ENCODE results near the gene DYRK3. TPM values are rescaled to one million over a fixed set of nuclear protein-coding genes. Genes with fewer than 3 reads are reported as not detected.

Gene DYRK3
- polyA plus RNA-seq, 1 donor (not counting 4 experiments of a cell fraction or from before 2014, with no cell fraction given): 15.0 TPM

GRCh38 chr1:206672011-206672688 is 36.8 kb downstream of the DYRK3 start:
- Histone ChIP-seq H3K4me3 (ENCODE audit: control insufficient read depth in 2 of 3, extremely low read depth in 1 of 3, insufficient read depth in 2 of 3, low read depth in 1 of 3, low read length in 3 of 3) (no peak overlapping the region), H3K36me3 (ENCODE audit: control insufficient read depth in 2 of 2, extremely low read depth in 1 of 2, insufficient read depth in 2 of 2, low read length in 2 of 2) (no peaks in the 10 kb centered on the region), H3K79me2 (ENCODE audit: control insufficient read depth, insufficient read depth, low read length) (no peaks in the 10 kb centered on the region), H3K9ac (ENCODE audit: control insufficient read depth, extremely low read depth, insufficient read depth, low read length) (no peak overlapping the region), H3K4me2 (ENCODE audit: control insufficient read depth, extremely low read depth, insufficient read depth, low read depth, low read length) (no peak overlapping the region), H3K27me3 (ENCODE audit: control insufficient read depth, extremely low read depth, insufficient read depth, low read length) (no peaks in the 10 kb centered on the region), H3K9me3 (ENCODE audit: control insufficient read depth, low read depth, low read length) (no peaks in the 10 kb centered on the region), H3K27ac (ENCODE audit: control insufficient read depth, insufficient read depth, low read length) (no peak overlapping the region), H3K9me1 (ENCODE audit: control insufficient read depth, extremely low read depth, insufficient read depth, low read length) (no peaks in the 10 kb centered on the region), H3K4me1 (ENCODE audit: control insufficient read depth, extremely low read depth, insufficient read depth, low read length) (peaks cover 25% of the 10 kb centered on the region), H2AFZ (ENCODE audit: control insufficient read depth, low read length) (no peak overlapping the region), H4K20me1 (ENCODE audit: control insufficient read depth, extremely low read depth, insufficient read depth, low read length) (no peaks in the 10 kb centered on the region)
- TF ChIP-seq EZH2 (IDR thresholded peaks at IDR 0.05; ENCODE audit: low read length) (no peak), CTCF (optimal IDR thresholded peaks at IDR 0.05 in 1 of 3, IDR thresholded peaks at IDR 0.05 in 1 of 3, conservative IDR thresholded peaks at IDR 0.05 in 1 of 3; ENCODE audit: extremely low read depth in 1 of 3, insufficient read depth in 2 of 3, low read length in 3 of 3) (no peak)
- dilution Hi-C loops (cut with MboI; ENCODE audit: extremely low pct_ligation_motif_present, low sequenced_read_pairs): no loop called here
- DNase-seq (ENCODE audit: low read depth, low spot score) (no peak), FAIRE-seq (no peak)

- Histone ChIP-seq H2AFZ (ENCODE audit: control insufficient read depth, low read length) (peak overlapping the region; percentile 2), H3K27ac (ENCODE audit: control insufficient read depth, insufficient read depth, low read length) (no peak overlapping the region), H3K9me3 (ENCODE audit: control insufficient read depth, low read depth, low read length) (no peaks in the 10 kb centered on the region), H3K4me2 (ENCODE audit: control insufficient read depth, extremely low read depth, insufficient read depth, low read depth, low read length) (no peak overlapping the region), H3K36me3 (ENCODE audit: control insufficient read depth in 2 of 2, extremely low read depth in 1 of 2, insufficient read depth in 2 of 2, low read length in 2 of 2) (no peaks in the 10 kb centered on the region), H4K20me1 (ENCODE audit: control insufficient read depth, extremely low read depth, insufficient read depth, low read length) (no peaks in the 10 kb centered on the region), H3K4me1 (ENCODE audit: control insufficient read depth, extremely low read depth, insufficient read depth, low read length) (peaks cover 25% of the 10 kb centered on the region), H3K79me2 (ENCODE audit: control insufficient read depth, insufficient read depth, low read length) (no peaks in the 10 kb centered on the region), H3K9ac (ENCODE audit: control insufficient read depth, extremely low read depth, insufficient read depth, low read length) (no peak overlapping the region), H3K27me3 (ENCODE audit: control insufficient read depth, extremely low read depth, insufficient read depth, low read length) (no peaks in the 10 kb centered on the region), H3K9me1 (ENCODE audit: control insufficient read depth, extremely low read depth, insufficient read depth, low read length) (no peaks in the 10 kb centered on the region), H3K4me3 (ENCODE audit: control insufficient read depth in 2 of 3, extremely low read depth in 1 of 3, insufficient read depth in 2 of 3, low read depth in 1 of 3, low read length in 3 of 3) (no peak overlapping the region)
- dilution Hi-C loops (cut with MboI; ENCODE audit: extremely low pct_ligation_motif_present, low sequenced_read_pairs): no loop called here
- DNase-seq (ENCODE audit: low read depth, low spot score) (no peak), FAIRE-seq (no peak)
- no peak for TF ChIP-seq EZH2 (IDR thresholded peaks at IDR 0.05; ENCODE audit: low read length)
- no peak for TF ChIP-seq CTCF (optimal IDR thresholded peaks at IDR 0.05 in 1 of 3, IDR thresholded peaks at IDR 0.05 in 1 of 3, conservative IDR thresholded peaks at IDR 0.05 in 1 of 3; ENCODE audit: extremely low read depth in 1 of 3, insufficient read depth in 2 of 3, low read length in 3 of 3)
These were observed 37.8 kb downstream of the DYRK3 start for GRCh38 chr1:206672844-206673758.

All from keratinocyte (primary cell).